ENCODE results near the gene FOXN1. TPM values are rescaled to one million over a fixed set of nuclear protein-coding genes. Genes with fewer than 3 reads are reported as not detected.
"Not testable (repeated sequence)": the region's sequence is repeated elsewhere in the genome, so short reads cannot be mapped to it uniquely, and the experiment has no call there.

The FOXN1 gene
- not detected in 2 replicates for total RNA-seq (2014; rRNA removed)
- not detected for polyA plus RNA-seq (2012)

- DNase-seq (ENCODE audit: low read depth) = no peak
Observed at GRCh38 chr17:28505986-28506665, at the start of gene FOXN1. Gene FOXN1 (plus strand): TSS chr17:28506348. CDS start chr17:28523970, 17,622 bp downstream.

- DNase-seq (ENCODE audit: low read depth) = no peak
Observed at GRCh38 chr17:28457890-28458289, 48.3 kb upstream of the FOXN1 start.

GRCh38 chr17:28458881-28459280, 47.3 kb upstream of the FOXN1 start:
- not testable (repeated sequence) for DNase-seq (ENCODE audit: low read depth)

GRCh38 chr17:28460901-28461300, 45.2 kb upstream of the FOXN1 start:
- no peak for DNase-seq (ENCODE audit: low read depth)

GRCh38 chr17:28466001-28466400, 40.1 kb upstream of the FOXN1 start:
- no peak for DNase-seq (ENCODE audit: low read depth)

GRCh38 chr17:28466521-28467048, 39.6 kb upstream of the FOXN1 start:
- no peak for DNase-seq (ENCODE audit: low read depth)

GRCh38 chr17:28467456-28468025, 38.6 kb upstream of the FOXN1 start:
- peak; percentile 46 for DNase-seq (ENCODE audit: low read depth)

GRCh38 chr17:28468033-28468735, 38.0 kb upstream of the FOXN1 start:
- DNase-seq (ENCODE audit: low read depth) = peak; percentile 28

GRCh38 chr17:28468781-28469180, 37.4 kb upstream of the FOXN1 start:
- no peak for DNase-seq (ENCODE audit: low read depth)

GRCh38 chr17:28469376-28469775, 36.8 kb upstream of the FOXN1 start:
- DNase-seq (ENCODE audit: low read depth) = no peak

GRCh38 chr17:28470266-28470913, 35.8 kb upstream of the FOXN1 start:
- DNase-seq (ENCODE audit: low read depth) = no peak

- DNase-seq (ENCODE audit: low read depth) = no peak
Observed at GRCh38 chr17:28470914-28471366, 35.2 kb upstream of the FOXN1 start.

GRCh38 chr17:28471531-28472342, 34.4 kb upstream of the FOXN1 start:
- DNase-seq (ENCODE audit: low read depth) = no peak

- DNase-seq (ENCODE audit: low read depth) = no peak
Observed at GRCh38 chr17:28472871-28473497, 33.2 kb upstream of the FOXN1 start.

GRCh38 chr17:28473542-28473941, 32.6 kb upstream of the FOXN1 start, which contains the start of gene SLC13A2:
Gene SLC13A2 (plus strand): TSS chr17:28473644. CDS start chr17:28473713, 69 bp downstream.
- DNase-seq (ENCODE audit: low read depth) = no peak

GRCh38 chr17:28474111-28474531, 32.0 kb upstream of the FOXN1 start:
- DNase-seq (ENCODE audit: low read depth) = no peak

GRCh38 chr17:28475151-28475900, 30.8 kb upstream of the FOXN1 start:
- DNase-seq (ENCODE audit: low read depth) = no peak

- DNase-seq (ENCODE audit: low read depth) = no peak
Observed at GRCh38 chr17:28476076-28476865, 29.9 kb upstream of the FOXN1 start.

GRCh38 chr17:28477928-28478327, 28.2 kb upstream of the FOXN1 start:
- DNase-seq (ENCODE audit: low read depth) = no peak
